HG03432 (cell line): Measurements from ENCODE around the gene ADCY2.

Experiments used
- ATAC-seq: cut with Tn5 transposase; IDR thresholded peaks from one replicate; pipeline ENCODE4 v1.9.1; 2021; ENCODE audit warnings: mild to moderate bottlenecking, moderate library complexity; ENCODE audit not compliant: unreplicated experiment

Gene ADCY2

GRCh38 chr5:7395947-7396712 lies at the start of gene ADCY2:
Gene ADCY2 (plus strand): TSS chr5:7396138. CDS start chr5:7396297, 159 bp downstream.
- no peak for ATAC-seq

- ATAC-seq: no peak
Measured at GRCh38 chr5:7347377-7347776, 48.6 kb upstream of the ADCY2 start.

GRCh38 chr5:7348168-7348854 lies 47.6 kb upstream of the ADCY2 start:
- no peak for ATAC-seq

DNA sequence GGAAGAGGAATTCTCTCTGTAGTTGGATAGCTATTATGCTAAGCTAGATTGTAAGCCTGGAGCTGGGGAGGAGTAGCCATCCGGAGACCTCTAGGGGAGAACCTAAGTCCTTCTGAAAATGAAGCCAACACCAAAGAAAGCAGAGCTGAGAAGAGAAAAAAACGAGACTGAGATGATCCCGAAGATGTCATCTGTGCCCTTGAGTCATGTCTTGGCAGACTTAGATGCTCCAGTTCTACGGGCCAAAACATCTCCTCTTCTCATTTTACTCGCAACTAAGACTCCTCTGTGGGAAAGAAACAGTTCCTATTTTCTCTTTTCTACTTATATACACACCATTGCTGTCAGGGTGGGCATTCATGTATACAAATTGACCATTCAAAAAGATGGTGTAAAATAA lies 34.3 kb upstream of the ADCY2 start:
- no peak for ATAC-seq

GRCh38 chr5:7363067-7363677 lies 32.8 kb upstream of the ADCY2 start:
- no peak for ATAC-seq

GRCh38 chr5:7364226-7364875 lies 31.6 kb upstream of the ADCY2 start:
- no peak for ATAC-seq

- no peak for ATAC-seq
Measured at GRCh38 chr5:7367780-7368179, 28.2 kb upstream of the ADCY2 start.

GRCh38 chr5:7372399-7372798 lies 23.5 kb upstream of the ADCY2 start:
- no peak for ATAC-seq

DNA sequence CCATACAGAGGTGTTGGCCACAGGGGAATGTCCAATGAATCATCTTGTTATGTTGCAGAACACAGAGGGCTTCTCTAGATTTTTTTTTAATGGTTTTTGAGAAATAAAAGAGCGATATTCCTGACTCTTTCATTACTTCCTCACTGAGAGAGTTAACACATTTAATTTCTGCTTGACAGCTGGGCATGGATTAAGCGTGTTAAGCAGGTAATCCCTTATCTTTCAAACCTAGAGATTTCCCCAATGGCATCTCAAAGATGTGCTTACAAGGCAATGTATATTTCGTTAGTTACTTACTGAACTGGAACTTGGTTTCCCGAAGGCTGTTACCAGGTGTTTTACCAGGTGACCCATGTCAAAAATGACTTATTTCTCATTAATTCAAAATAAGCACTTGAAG lies 21.8 kb upstream of the ADCY2 start:
- ATAC-seq: no peak

GRCh38 chr5:7375457-7375856 lies 20.5 kb upstream of the ADCY2 start:
- no peak for ATAC-seq

GRCh38 chr5:7376871-7377270 lies 19.1 kb upstream of the ADCY2 start:
- no peak for ATAC-seq

DNA sequence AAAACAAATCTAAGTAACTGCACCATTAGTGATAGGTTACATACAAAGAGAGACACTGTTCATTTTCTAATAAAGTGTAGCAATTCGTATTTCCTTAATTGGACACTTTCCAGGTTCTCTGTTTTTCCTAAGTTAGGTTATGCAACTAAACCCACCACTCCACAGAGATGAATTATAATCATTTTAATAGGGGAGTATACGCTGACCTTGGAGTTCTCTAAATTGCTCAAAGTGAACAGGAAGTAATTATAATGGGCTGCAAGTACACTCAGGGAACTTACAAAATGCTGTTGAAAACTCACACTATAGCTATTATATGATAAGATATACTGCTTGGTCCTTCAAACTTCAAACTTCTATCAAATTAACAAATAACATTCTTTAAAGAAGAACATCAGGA lies 18.2 kb upstream of the ADCY2 start:
- ATAC-seq: no peak

- ATAC-seq: no peak
Measured at GRCh38 chr5:7382588-7382987, 13.3 kb upstream of the ADCY2 start.

DNA sequence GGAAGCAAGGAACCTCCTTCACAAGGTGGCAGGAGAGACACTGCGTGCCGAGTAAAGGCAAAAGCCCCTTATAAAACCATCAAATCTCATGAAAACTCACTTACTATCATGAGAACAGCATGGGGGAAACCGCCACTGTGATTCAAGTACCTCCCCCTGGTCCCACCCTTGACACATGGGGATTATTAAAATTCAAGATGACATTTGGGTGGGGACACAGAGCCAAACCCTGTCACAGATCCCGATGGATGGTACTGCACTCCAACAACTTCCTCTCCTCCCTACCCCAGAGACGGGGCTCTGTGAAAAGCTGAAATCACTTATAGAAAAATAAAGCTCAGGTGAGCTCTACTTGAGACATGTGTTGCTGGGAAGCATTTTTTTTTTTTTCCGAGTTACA lies 10.3 kb upstream of the ADCY2 start:
- no peak for ATAC-seq

- no peak for ATAC-seq
Measured at GRCh38 chr5:7388553-7388952, 7.4 kb upstream of the ADCY2 start.

DNA sequence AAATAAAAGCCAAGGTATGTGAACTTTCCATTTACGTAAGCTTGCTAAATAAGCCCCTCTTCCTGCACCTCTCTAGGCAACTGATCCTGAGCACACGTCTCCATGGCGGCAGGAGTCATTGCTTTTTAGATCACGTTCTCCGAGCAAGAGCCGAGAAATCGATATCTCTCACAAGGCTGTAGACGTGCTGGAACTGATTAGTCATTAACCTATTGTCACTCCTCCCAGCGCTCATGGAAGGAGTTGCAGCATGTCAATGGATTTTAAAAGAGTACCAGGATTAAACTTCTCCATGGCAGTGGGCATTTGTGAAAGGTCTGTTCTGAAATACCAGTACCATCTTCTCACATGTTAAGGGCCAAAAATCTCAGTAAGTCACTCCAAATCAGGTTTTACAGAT lies 4.7 kb upstream of the ADCY2 start:
- ATAC-seq: no peak

DNA sequence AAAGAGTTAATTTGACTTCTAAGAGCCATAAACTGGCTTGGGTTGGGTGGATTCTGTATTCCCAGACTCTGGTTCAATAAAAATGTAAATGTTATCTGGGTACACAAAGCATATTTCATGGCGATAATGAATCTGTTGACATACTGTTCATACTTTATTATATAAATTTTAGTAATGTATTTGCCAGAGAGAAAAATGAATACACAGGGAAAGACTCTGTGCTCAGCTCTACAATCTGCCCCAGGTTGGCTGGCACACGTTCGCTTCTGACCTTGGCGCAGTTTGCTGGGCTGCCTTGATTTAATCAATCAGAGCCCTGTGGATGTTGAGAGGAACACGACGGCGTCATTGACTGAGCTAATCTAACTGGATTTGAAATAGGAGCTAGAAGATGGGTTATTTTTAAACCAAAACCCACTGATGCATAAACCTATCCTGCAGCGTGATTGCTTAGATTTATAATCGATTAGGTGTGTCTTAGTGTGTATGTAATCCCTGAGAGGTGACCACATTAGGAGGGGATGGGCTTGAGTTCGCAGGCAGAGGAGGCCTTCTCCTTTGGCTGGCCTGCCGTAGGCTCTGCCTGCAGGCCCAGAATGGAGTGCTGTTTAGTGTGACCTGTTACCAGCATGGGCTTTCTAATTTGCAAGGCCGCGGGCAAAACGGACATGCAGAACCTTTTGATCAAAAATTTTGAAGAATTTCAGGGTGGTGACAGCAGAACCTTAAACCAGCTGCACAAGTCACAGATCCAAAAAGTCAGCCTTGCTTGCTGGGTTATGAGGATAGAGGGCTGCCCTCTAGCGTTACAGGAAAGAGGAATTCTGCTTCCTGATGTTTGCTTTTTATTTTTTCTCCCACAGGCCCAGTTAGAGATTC lies 3.9 kb upstream of the ADCY2 start:
- no peak for ATAC-seq

DNA sequence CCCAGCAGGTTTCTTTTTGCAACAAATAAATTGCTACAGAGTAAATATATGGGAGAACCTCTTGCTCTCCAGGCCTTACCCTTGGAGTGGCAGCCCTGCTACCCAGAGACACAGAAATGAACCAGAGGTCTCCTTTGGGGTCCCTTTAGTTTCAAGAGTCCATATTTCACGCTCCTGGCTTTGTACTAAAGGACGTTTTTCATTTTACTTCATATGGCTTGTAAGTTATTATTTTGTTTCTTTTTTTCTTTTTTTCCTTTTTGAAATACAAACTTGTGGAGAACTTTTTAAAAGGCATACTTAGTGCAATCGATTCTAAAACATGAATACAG lies 3.3 kb upstream of the ADCY2 start:
- no peak for ATAC-seq

GRCh38 chr5:7393921-7394799 lies 1.8 kb upstream of the ADCY2 start:
- ATAC-seq: no peak

DNA sequence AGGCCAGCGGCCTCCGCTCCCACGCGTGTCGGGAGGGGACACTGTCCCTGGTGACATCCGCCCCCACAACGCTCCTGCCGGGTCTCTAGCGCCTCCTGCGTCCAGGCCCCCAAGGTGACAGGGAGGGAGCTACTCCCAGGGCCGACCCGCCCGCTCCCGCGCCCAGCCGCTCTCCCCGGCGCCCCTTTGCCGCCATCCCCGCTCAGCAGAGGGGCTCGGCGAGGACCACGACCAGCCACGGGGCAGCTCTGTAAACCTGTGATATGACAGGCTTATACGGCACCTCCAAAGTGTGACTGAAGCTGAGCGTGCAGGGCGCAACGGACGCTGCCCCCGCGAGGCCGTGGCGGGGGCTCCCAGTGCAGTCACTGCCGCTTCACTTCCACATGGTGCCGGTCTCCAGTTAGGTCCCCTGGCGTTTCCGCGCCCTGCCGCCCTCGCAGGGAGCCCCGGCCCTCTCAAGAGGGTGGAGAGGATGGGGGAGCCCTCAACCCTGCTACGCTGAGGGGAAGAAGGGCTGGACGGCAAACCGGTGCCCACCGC lies 978 bp upstream of the ADCY2 start:
- ATAC-seq: no peak
